ENCODE results near the gene KBTBD8. TPM values are rescaled to one million over a fixed set of nuclear protein-coding genes. Genes with fewer than 3 reads are reported as not detected.

KBTBD8 gene
- total and polyA plus RNA-seq, 2 of the 8 experiments (the other 6 are each of a cell fraction or from before 2014, with no cell fraction given), result 3.2 to 23.9 TPM

DNA sequence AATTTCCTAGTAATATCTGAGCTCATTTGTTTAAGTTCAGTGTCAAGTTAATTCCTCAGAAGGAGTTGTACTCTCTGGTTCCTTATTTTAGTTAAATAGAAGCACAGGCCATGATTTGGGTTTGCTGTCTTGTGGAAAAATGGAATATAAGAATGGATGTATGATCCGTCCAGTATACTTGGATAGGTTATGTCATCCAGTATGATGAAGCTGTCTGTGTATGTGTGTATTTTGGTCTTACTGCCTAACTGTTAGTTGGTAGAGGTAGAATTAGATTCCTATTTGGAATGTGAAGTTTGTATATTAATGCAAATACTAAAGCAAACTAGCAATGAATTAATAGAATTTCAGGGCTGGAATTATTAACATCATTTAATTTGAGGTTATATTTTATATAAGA lies 7.9 kb downstream of the KBTBD8 start (continued):
- no peak for TF ChIP-seq TEAD4 (IDR thresholded peaks at IDR 0.05; ENCODE audit: low read depth, low read length)
- TF ChIP-seq SIX5 (IDR thresholded peaks at IDR 0.05; ENCODE audit: low read depth, low read length), result no peak
- TF ChIP-seq PHF8 (conservative IDR thresholded peaks at IDR 0.05; ENCODE audit: low read depth, low read length), result no peak
- TF ChIP-seq, protein P1, sequence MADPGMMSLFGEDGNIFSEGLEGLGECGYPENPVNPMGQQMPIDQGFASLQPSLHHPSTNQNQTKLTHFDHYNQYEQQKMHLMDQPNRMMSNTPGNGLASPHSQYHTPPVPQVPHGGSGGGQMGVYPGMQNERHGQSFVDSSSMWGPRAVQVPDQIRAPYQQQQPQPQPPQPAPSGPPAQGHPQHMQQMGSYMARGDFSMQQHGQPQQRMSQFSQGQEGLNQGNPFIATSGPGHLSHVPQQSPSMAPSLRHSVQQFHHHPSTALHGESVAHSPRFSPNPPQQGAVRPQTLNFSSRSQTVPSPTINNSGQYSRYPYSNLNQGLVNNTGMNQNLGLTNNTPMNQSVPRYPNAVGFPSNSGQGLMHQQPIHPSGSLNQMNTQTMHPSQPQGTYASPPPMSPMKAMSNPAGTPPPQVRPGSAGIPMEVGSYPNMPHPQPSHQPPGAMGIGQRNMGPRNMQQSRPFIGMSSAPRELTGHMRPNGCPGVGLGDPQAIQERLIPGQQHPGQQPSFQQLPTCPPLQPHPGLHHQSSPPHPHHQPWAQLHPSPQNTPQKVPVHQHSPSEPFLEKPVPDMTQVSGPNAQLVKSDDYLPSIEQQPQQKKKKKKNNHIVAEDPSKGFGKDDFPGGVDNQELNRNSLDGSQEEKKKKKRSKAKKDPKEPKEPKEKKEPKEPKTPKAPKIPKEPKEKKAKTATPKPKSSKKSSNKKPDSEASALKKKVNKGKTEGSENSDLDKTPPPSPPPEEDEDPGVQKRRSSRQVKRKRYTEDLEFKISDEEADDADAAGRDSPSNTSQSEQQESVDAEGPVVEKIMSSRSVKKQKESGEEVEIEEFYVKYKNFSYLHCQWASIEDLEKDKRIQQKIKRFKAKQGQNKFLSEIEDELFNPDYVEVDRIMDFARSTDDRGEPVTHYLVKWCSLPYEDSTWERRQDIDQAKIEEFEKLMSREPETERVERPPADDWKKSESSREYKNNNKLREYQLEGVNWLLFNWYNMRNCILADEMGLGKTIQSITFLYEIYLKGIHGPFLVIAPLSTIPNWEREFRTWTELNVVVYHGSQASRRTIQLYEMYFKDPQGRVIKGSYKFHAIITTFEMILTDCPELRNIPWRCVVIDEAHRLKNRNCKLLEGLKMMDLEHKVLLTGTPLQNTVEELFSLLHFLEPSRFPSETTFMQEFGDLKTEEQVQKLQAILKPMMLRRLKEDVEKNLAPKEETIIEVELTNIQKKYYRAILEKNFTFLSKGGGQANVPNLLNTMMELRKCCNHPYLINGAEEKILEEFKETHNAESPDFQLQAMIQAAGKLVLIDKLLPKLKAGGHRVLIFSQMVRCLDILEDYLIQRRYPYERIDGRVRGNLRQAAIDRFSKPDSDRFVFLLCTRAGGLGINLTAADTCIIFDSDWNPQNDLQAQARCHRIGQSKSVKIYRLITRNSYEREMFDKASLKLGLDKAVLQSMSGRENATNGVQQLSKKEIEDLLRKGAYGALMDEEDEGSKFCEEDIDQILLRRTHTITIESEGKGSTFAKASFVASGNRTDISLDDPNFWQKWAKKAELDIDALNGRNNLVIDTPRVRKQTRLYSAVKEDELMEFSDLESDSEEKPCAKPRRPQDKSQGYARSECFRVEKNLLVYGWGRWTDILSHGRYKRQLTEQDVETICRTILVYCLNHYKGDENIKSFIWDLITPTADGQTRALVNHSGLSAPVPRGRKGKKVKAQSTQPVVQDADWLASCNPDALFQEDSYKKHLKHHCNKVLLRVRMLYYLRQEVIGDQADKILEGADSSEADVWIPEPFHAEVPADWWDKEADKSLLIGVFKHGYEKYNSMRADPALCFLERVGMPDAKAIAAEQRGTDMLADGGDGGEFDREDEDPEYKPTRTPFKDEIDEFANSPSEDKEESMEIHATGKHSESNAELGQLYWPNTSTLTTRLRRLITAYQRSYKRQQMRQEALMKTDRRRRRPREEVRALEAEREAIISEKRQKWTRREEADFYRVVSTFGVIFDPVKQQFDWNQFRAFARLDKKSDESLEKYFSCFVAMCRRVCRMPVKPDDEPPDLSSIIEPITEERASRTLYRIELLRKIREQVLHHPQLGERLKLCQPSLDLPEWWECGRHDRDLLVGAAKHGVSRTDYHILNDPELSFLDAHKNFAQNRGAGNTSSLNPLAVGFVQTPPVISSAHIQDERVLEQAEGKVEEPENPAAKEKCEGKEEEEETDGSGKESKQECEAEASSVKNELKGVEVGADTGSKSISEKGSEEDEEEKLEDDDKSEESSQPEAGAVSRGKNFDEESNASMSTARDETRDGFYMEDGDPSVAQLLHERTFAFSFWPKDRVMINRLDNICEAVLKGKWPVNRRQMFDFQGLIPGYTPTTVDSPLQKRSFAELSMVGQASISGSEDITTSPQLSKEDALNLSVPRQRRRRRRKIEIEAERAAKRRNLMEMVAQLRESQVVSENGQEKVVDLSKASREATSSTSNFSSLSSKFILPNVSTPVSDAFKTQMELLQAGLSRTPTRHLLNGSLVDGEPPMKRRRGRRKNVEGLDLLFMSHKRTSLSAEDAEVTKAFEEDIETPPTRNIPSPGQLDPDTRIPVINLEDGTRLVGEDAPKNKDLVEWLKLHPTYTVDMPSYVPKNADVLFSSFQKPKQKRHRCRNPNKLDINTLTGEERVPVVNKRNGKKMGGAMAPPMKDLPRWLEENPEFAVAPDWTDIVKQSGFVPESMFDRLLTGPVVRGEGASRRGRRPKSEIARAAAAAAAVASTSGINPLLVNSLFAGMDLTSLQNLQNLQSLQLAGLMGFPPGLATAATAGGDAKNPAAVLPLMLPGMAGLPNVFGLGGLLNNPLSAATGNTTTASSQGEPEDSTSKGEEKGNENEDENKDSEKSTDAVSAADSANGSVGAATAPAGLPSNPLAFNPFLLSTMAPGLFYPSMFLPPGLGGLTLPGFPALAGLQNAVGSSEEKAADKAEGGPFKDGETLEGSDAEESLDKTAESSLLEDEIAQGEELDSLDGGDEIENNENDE (IDR thresholded peaks at IDR 0.05; ENCODE audit: insufficient replicate concordance, low read length), result no peak
- TF ChIP-seq RAD21 (IDR thresholded peaks at IDR 0.05 in 1 of 2, conservative IDR thresholded peaks at IDR 0.05 in 1 of 2; ENCODE audit: low read depth in 2 of 2, low read length in 2 of 2), result no peak
- no peak for TF ChIP-seq TCF12 (IDR thresholded peaks at IDR 0.05; ENCODE audit: low read depth, low read length)
- TF ChIP-seq, protein P2, sequence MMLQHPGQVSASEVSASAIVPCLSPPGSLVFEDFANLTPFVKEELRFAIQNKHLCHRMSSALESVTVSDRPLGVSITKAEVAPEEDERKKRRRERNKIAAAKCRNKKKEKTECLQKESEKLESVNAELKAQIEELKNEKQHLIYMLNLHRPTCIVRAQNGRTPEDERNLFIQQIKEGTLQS (IDR thresholded peaks at IDR 0.05; ENCODE audit: insufficient read depth, low read depth, low read length), result no peak
